Loucy (cell line): Measurements from ENCODE around the gene C1QTNF12.

Experiments used
- H2AFZ ChIP-seq: fragments of 200-600 bp; sonication (generic); 2 replicates; pipeline ENCODE4 v1.6.0; 2016; ENCODE audit warnings: antibody characterized with exemption, mild to moderate bottlenecking, low read length, moderate library complexity
- H3F3A ChIP-seq: fragments of 200-600 bp; 2 replicates; pipeline ENCODE4 v1.6.0; 2016; ENCODE audit warnings: antibody characterized with exemption, low read depth, mild to moderate bottlenecking
- H3K27me3 ChIP-seq: fragments of 200-600 bp; sonication (generic); 2 replicates; pipeline ENCODE4 v1.6.1; 2014; ENCODE audit warnings: low read length, mild to moderate bottlenecking; ENCODE audit not compliant: insufficient read depth, poor library complexity, severe bottlenecking
- H3K36me3 ChIP-seq: fragments of 200-600 bp; sonication (generic); 2 replicates; pipeline ENCODE4 v1.6.1; 2016; ENCODE audit warnings: low read length; ENCODE audit not compliant: insufficient read depth
- H3K4me1 ChIP-seq: fragments of 200-600 bp; sonication (generic); 2 replicates; pipeline ENCODE4 v1.5.1; 2014; ENCODE audit warnings: low read length, mild to moderate bottlenecking; ENCODE audit not compliant: insufficient read depth, poor library complexity, severe bottlenecking
- H3K4me2 ChIP-seq: fragments of 200-600 bp; sonication (generic); 2 replicates; pipeline ENCODE4 v1.6.0; 2014; ENCODE audit warnings: antibody characterized with exemption, low read length, low read depth, mild to moderate bottlenecking; ENCODE audit not compliant: poor library complexity, severe bottlenecking
- H3K4me3 ChIP-seq: fragments of 200-600 bp; sonication (generic); 2 replicates; pipeline ENCODE4 v1.5.1; 2014; ENCODE audit warnings: low read length, mild to moderate bottlenecking, mixed read lengths; ENCODE audit not compliant: poor library complexity, severe bottlenecking
- H3K79me2 ChIP-seq: fragments of 200-600 bp; sonication (generic); 2 replicates; pipeline ENCODE4 v1.6.1; 2014; ENCODE audit warnings: low read length; ENCODE audit not compliant: insufficient read depth
- H3K9ac ChIP-seq: fragments of 200-600 bp; sonication (generic); 2 replicates; pipeline ENCODE4 v1.6.0; 2014; ENCODE audit warnings: mild to moderate bottlenecking, low read depth, low read length, moderate library complexity; ENCODE audit not compliant: poor library complexity, severe bottlenecking
- H3K9me2 ChIP-seq: fragments of 200-600 bp; sonication (generic); replicated peaks from 2 replicates; pipeline ENCODE4 v1.6.1; 2016; ENCODE audit warnings: low read depth, low read length, mixed read lengths
- H3K9me3 ChIP-seq: fragments of 200-600 bp; sonication (generic); 2 replicates; pipeline ENCODE4 v1.6.1; 2014; ENCODE audit warnings: mild to moderate bottlenecking, antibody characterized with exemption, low read length, low read depth; ENCODE audit not compliant: insufficient read depth
- H4K20me1 ChIP-seq: fragments of 200-600 bp; sonication (generic); 2 replicates; pipeline ENCODE4 v1.6.0; 2014; ENCODE audit warnings: antibody characterized with exemption, low read length, mild to moderate bottlenecking; ENCODE audit not compliant: insufficient read depth, poor library complexity, severe bottlenecking
- CTCF ChIP-seq: fragments of 200-600 bp; sonication (generic); conservative IDR thresholded peaks from 2 replicates; pipeline ENCODE4 v1.5.1; 2014; ENCODE audit warnings: mild to moderate bottlenecking, antibody characterized with exemption, low read length
- EZH2phosphoT487 ChIP-seq: fragments of 200-600 bp; IDR thresholded peaks from 2 replicates; pipeline ENCODE4 v1.6.1; 2018; ENCODE audit warnings: antibody characterized with exemption, mild to moderate bottlenecking, moderate library complexity, borderline replicate concordance

The C1QTNF12 gene

GRCh38 chr1:1242461-1243265 is 3.9 kb downstream of the C1QTNF12 start:
- no peak overlapping the region for H3K4me2 ChIP-seq
- no peaks in the 10 kb centered on the region for H3K9me2 ChIP-seq
- no peak overlapping the region for H2AFZ ChIP-seq
- H3F3A ChIP-seq: no peaks in the 10 kb centered on the region
- no peaks in the 10 kb centered on the region for H3K4me1 ChIP-seq
- H3K9me3 ChIP-seq: no peaks in the 10 kb centered on the region
- no peaks in the 10 kb centered on the region for H3K27me3 ChIP-seq
- H4K20me1 ChIP-seq: no peaks in the 10 kb centered on the region
- H3K9ac ChIP-seq: no peak overlapping the region
- no peak overlapping the region for H3K4me3 ChIP-seq
- TF ChIP-seq CTCF: no peak
- H3K79me2 ChIP-seq: no peaks in the 10 kb centered on the region
- H3K36me3 ChIP-seq: no peaks in the 10 kb centered on the region

GRCh38 chr1:1241588-1242219 is 4.8 kb downstream of the C1QTNF12 start:
- Histone ChIP-seq H3K27me3 (no peaks in the 10 kb centered on the region), H3K79me2 (no peaks in the 10 kb centered on the region), H3K9ac (no peak overlapping the region)

GRCh38 chr1:1240822-1241587 is 5.5 kb downstream of the C1QTNF12 start:
- H3F3A ChIP-seq: no peaks in the 10 kb centered on the region
- H3K27me3 ChIP-seq: no peaks in the 10 kb centered on the region
- no peak overlapping the region for H3K4me3 ChIP-seq
- no peaks in the 10 kb centered on the region for H3K4me1 ChIP-seq
- no peaks in the 10 kb centered on the region for H3K9me2 ChIP-seq
- no peak overlapping the region for H3K4me2 ChIP-seq
- no peaks in the 10 kb centered on the region for H3K36me3 ChIP-seq
- no peak overlapping the region for H2AFZ ChIP-seq
- no peaks in the 10 kb centered on the region for H3K9me3 ChIP-seq
- no peaks in the 10 kb centered on the region for H4K20me1 ChIP-seq
- no peaks in the 10 kb centered on the region for H3K79me2 ChIP-seq
- H3K9ac ChIP-seq: no peak overlapping the region
- TF ChIP-seq CTCF (no peak), EZH2phosphoT487 (no peak)

More at GRCh38 chr1:1241588-1242219, 4.8 kb downstream of the C1QTNF12 start:
- TF ChIP-seq EZH2phosphoT487: no peak
- TF ChIP-seq CTCF: no peak
- no peaks in the 10 kb centered on the region for H3K9me3 ChIP-seq
- no peaks in the 10 kb centered on the region for H3K36me3 ChIP-seq
- H3F3A ChIP-seq: no peaks in the 10 kb centered on the region
- no peak overlapping the region for H3K4me2 ChIP-seq
- H3K9me2 ChIP-seq: no peaks in the 10 kb centered on the region
- H2AFZ ChIP-seq: no peak overlapping the region
- H4K20me1 ChIP-seq: no peaks in the 10 kb centered on the region
- H3K4me1 ChIP-seq: no peaks in the 10 kb centered on the region
- H3K4me3 ChIP-seq: no peak overlapping the region
